ENCODE data around the gene ANKFN1. TPM values are rescaled to one million over a fixed set of nuclear protein-coding genes. Genes with fewer than 3 reads are reported as not detected.

The ANKFN1 gene
- total RNA-seq, 1 donor from 2014 or later: 0.96 TPM

DNA sequence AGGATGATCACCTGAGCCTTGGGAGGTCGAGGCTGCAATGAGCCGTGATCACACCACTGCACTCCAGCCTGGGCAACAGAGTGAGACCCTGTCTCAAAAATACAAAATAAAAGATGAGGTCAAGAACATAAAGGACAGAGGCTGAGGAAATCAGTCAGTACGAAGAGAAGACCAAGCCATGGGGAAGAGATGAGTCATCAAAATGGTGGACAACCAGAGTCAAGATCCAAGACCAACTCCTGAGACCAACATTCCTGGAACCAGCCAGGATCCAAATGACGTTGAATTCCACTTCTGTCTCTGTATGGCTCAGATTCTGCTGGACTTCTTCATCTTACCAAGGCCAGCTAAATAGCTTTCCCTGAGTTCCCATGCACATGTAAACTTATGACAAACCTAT is 395.4 kb downstream of the ANKFN1 start:
- no peak overlapping the region for H3K27ac Mint-ChIP-seq (ENCODE audit: unreplicated experiment)
- TF ChIP-seq, protein P1, sequence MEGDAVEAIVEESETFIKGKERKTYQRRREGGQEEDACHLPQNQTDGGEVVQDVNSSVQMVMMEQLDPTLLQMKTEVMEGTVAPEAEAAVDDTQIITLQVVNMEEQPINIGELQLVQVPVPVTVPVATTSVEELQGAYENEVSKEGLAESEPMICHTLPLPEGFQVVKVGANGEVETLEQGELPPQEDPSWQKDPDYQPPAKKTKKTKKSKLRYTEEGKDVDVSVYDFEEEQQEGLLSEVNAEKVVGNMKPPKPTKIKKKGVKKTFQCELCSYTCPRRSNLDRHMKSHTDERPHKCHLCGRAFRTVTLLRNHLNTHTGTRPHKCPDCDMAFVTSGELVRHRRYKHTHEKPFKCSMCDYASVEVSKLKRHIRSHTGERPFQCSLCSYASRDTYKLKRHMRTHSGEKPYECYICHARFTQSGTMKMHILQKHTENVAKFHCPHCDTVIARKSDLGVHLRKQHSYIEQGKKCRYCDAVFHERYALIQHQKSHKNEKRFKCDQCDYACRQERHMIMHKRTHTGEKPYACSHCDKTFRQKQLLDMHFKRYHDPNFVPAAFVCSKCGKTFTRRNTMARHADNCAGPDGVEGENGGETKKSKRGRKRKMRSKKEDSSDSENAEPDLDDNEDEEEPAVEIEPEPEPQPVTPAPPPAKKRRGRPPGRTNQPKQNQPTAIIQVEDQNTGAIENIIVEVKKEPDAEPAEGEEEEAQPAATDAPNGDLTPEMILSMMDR (IDR thresholded peaks at IDR 0.05; ENCODE audit: partially characterized antibody, unreplicated experiment): no peak
- peaks cover 4% of the 10 kb centered on the region for H3K27me3 Mint-ChIP-seq (ENCODE audit: unreplicated experiment)
- no peak overlapping the region for H3K4me3 Mint-ChIP-seq (ENCODE audit: unreplicated experiment)
- no peak for DNase-seq
- peaks cover 5% of the 10 kb centered on the region for H3K36me3 Mint-ChIP-seq (ENCODE audit: unreplicated experiment)
- H3K9me3 Mint-ChIP-seq (ENCODE audit: unreplicated experiment): no peaks in the 10 kb centered on the region
- H3K4me1 Mint-ChIP-seq (ENCODE audit: low read depth, unreplicated experiment): no peaks in the 10 kb centered on the region

DNA sequence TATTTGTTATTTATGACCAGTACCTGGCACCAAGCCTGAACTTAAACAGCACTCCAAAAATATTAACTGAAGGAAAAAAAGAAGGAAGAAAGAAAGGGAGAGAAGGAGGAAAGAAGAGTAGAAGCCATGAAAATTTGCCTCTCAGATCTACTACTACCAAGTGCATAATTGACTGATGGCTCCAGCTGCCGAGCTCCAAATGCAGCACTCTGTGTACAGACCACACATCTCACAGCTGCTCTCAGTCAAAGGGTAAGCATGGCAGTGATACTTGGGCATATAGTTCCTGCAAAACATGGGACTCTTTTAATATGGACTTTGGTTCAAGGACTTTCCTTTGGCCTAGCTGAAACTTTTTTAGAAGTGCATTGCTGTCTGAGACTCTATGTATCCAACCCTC is 396.2 kb downstream of the ANKFN1 start:
- TF ChIP-seq, protein P1 (IDR thresholded peaks at IDR 0.05; ENCODE audit: partially characterized antibody, unreplicated experiment): no peak
- Mint-ChIP-seq H3K9me3 (ENCODE audit: unreplicated experiment) (no peaks in the 10 kb centered on the region), H3K4me1 (ENCODE audit: low read depth, unreplicated experiment) (no peaks in the 10 kb centered on the region), H3K4me3 (ENCODE audit: unreplicated experiment) (no peak overlapping the region), H3K36me3 (ENCODE audit: unreplicated experiment) (peaks cover 5% of the 10 kb centered on the region), H3K27ac (ENCODE audit: unreplicated experiment) (no peak overlapping the region), H3K27me3 (ENCODE audit: unreplicated experiment) (peaks cover 4% of the 10 kb centered on the region)
- DNase-seq: no peak

GRCh38 chr17:56557682-56558081 is 404.4 kb downstream of the ANKFN1 start:
- Mint-ChIP-seq H3K27ac (ENCODE audit: unreplicated experiment) (no peak overlapping the region), H3K4me3 (ENCODE audit: unreplicated experiment) (no peak overlapping the region), H3K27me3 (ENCODE audit: unreplicated experiment) (peaks cover 2% of the 10 kb centered on the region), H3K9me3 (ENCODE audit: unreplicated experiment) (no peaks in the 10 kb centered on the region), H3K4me1 (ENCODE audit: low read depth, unreplicated experiment) (no peaks in the 10 kb centered on the region), H3K36me3 (ENCODE audit: unreplicated experiment) (no peaks in the 10 kb centered on the region)
- TF ChIP-seq, protein P1 (IDR thresholded peaks at IDR 0.05; ENCODE audit: partially characterized antibody, unreplicated experiment): no peak
- no peak for DNase-seq

GRCh38 chr17:56558088-56558487 is 404.8 kb downstream of the ANKFN1 start:
- DNase-seq: no peak
- Mint-ChIP-seq H3K9me3 (ENCODE audit: unreplicated experiment) (no peaks in the 10 kb centered on the region), H3K36me3 (ENCODE audit: unreplicated experiment) (no peaks in the 10 kb centered on the region), H3K4me3 (ENCODE audit: unreplicated experiment) (no peak overlapping the region), H3K27me3 (ENCODE audit: unreplicated experiment) (peaks cover under 1% of the 10 kb centered on the region), H3K4me1 (ENCODE audit: low read depth, unreplicated experiment) (no peaks in the 10 kb centered on the region), H3K27ac (ENCODE audit: unreplicated experiment) (no peak overlapping the region)
- TF ChIP-seq, protein P1 (IDR thresholded peaks at IDR 0.05; ENCODE audit: partially characterized antibody, unreplicated experiment): no peak
